Mucosa of rectum (tissue), 2 donors: ENCODE results near the gene NRP1.

Source experiments
- H3K27ac ChIP-seq, 2 donors: one replicate each; pipeline ENCODE4 v1.7.0; 2013; ENCODE audit warnings: inconsistent platforms in 2 of 2, low read depth in 2 of 2, low read length in 2 of 2
- H3K27me3 ChIP-seq, 2 donors: one replicate each; pipeline ENCODE4 v1.7.0; 2013; ENCODE audit warnings: low read length in 2 of 2; ENCODE audit not compliant: control insufficient read depth in 2 of 2, insufficient read depth in 2 of 2
- H3K36me3 ChIP-seq, 2 donors: one replicate each; pipeline ENCODE4 v1.7.0; 2013; ENCODE audit warnings: low read length in 2 of 2; ENCODE audit not compliant: control insufficient read depth in 2 of 2, insufficient read depth in 2 of 2
- H3K4me1 ChIP-seq, 2 donors: one replicate each; pipeline ENCODE4 v1.7.0; 2013; ENCODE audit warnings: low read length in 2 of 2, mild to moderate bottlenecking in 1 of 2; ENCODE audit not compliant: control insufficient read depth in 2 of 2, insufficient read depth in 2 of 2
- H3K4me3 ChIP-seq, 2 donors: one replicate each; pipeline ENCODE4 v1.7.0; 2013; ENCODE audit warnings: low read length in 2 of 2
- H3K9ac ChIP-seq, 2 donors: one replicate each; pipeline ENCODE4 v1.7.0; 2013; ENCODE audit warnings: low read length in 2 of 2, low read depth in 1 of 2, mild to moderate bottlenecking in 1 of 2
- H3K9me3 ChIP-seq, 2 donors: one replicate each; pipeline ENCODE4 v1.7.0; 2013; ENCODE audit warnings: low read length in 2 of 2; ENCODE audit not compliant: control insufficient read depth in 2 of 2
- donor health status: healthy.
- donor health status: Normal muscosa, but diverticular disease.

NRP1 gene

GRCh38 chr10:33179067-33179466 is 155.4 kb downstream of the NRP1 start:
- H3K9ac ChIP-seq: no peak overlapping the region
- no peaks in the 10 kb centered on the region for H3K27me3 ChIP-seq
- H3K27ac ChIP-seq: no peak overlapping the region
- peaks cover 0 to 5% of the 10 kb centered on the region in 2 donors for H3K36me3 ChIP-seq
- no peaks in the 10 kb centered on the region for H3K4me1 ChIP-seq
- H3K9me3 ChIP-seq: no peaks in the 10 kb centered on the region
- H3K4me3 ChIP-seq: no peak overlapping the region

- H3K27ac ChIP-seq: no peak overlapping the region
These were observed 156.3 kb downstream of the NRP1 start for GRCh38 chr10:33178026-33178755.

GRCh38 chr10:33176688-33177087 is 157.8 kb downstream of the NRP1 start:
- peaks cover 0 to 5% of the 10 kb centered on the region in 2 donors for H3K36me3 ChIP-seq
- no peak overlapping the region for H3K9ac ChIP-seq
- no peaks in the 10 kb centered on the region for H3K4me1 ChIP-seq
- H3K27me3 ChIP-seq: no peaks in the 10 kb centered on the region
- no peak overlapping the region for H3K27ac ChIP-seq
- no peak overlapping the region for H3K4me3 ChIP-seq
- no peaks in the 10 kb centered on the region for H3K9me3 ChIP-seq

More at GRCh38 chr10:33178026-33178755, 156.3 kb downstream of the NRP1 start:
- Histone ChIP-seq H3K9ac (no peak overlapping the region), H3K9me3 (no peaks in the 10 kb centered on the region), H3K27me3 (no peaks in the 10 kb centered on the region), H3K4me1 (no peaks in the 10 kb centered on the region), H3K36me3 (peaks cover 0 to 5% of the 10 kb centered on the region in 2 donors), H3K4me3 (no peak overlapping the region)

- Histone ChIP-seq H3K9ac (no peak overlapping the region), H3K27me3 (no peaks in the 10 kb centered on the region), H3K9me3 (no peaks in the 10 kb centered on the region), H3K36me3 (no peaks in the 10 kb centered on the region), H3K4me3 (no peak overlapping the region), H3K4me1 (no peaks in the 10 kb centered on the region), H3K27ac (no peak overlapping the region)
These were observed 159.6 kb downstream of the NRP1 start for GRCh38 chr10:33174674-33175434.

- Histone ChIP-seq H3K9me3 (no peaks in the 10 kb centered on the region), H3K36me3 (no peaks in the 10 kb centered on the region), H3K4me1 (no peaks in the 10 kb centered on the region), H3K27ac (no peak overlapping the region), H3K27me3 (no peaks in the 10 kb centered on the region), H3K9ac (no peak overlapping the region), H3K4me3 (no peak overlapping the region)
These were observed 168.6 kb downstream of the NRP1 start for GRCh38 chr10:33165911-33166310.

- no peaks in the 10 kb centered on the region for H3K36me3 ChIP-seq
- H3K4me1 ChIP-seq: no peaks in the 10 kb centered on the region
- no peak overlapping the region for H3K9ac ChIP-seq
- H3K4me3 ChIP-seq: no peak overlapping the region
- no peaks in the 10 kb centered on the region for H3K9me3 ChIP-seq
- H3K27me3 ChIP-seq: no peaks in the 10 kb centered on the region
- no peak overlapping the region for H3K27ac ChIP-seq
These were observed 170.3 kb downstream of the NRP1 start for GRCh38 chr10:33164060-33164709.

GRCh38 chr10:33162248-33162575 is 172.3 kb downstream of the NRP1 start:
- Histone ChIP-seq H3K36me3 (no peaks in the 10 kb centered on the region), H3K4me1 (no peaks in the 10 kb centered on the region), H3K27ac (no peak overlapping the region), H3K9ac (no peak overlapping the region), H3K9me3 (no peaks in the 10 kb centered on the region), H3K27me3 (no peaks in the 10 kb centered on the region), H3K4me3 (no peak overlapping the region)

- H3K36me3 ChIP-seq: no peaks in the 10 kb centered on the region
- no peak overlapping the region for H3K27ac ChIP-seq
- no peak overlapping the region for H3K4me3 ChIP-seq
- no peaks in the 10 kb centered on the region for H3K4me1 ChIP-seq
- H3K27me3 ChIP-seq: no peaks in the 10 kb centered on the region
- no peak overlapping the region for H3K9ac ChIP-seq
- no peaks in the 10 kb centered on the region for H3K9me3 ChIP-seq
These were observed 172.8 kb downstream of the NRP1 start for GRCh38 chr10:33161550-33162247.

- H3K36me3 ChIP-seq: no peaks in the 10 kb centered on the region
- H3K27ac ChIP-seq: no peak overlapping the region
- no peak overlapping the region for H3K4me3 ChIP-seq
- no peaks in the 10 kb centered on the region for H3K9me3 ChIP-seq
- H3K4me1 ChIP-seq: no peaks in the 10 kb centered on the region
- no peak overlapping the region for H3K9ac ChIP-seq
- no peaks in the 10 kb centered on the region for H3K27me3 ChIP-seq
These were observed 174.3 kb downstream of the NRP1 start for GRCh38 chr10:33160151-33160550.

GRCh38 chr10:33157103-33157502 is 177.4 kb downstream of the NRP1 start:
- Histone ChIP-seq H3K9ac (no peak overlapping the region), H3K9me3 (no peaks in the 10 kb centered on the region), H3K27me3 (no peaks in the 10 kb centered on the region), H3K27ac (no peak overlapping the region), H3K36me3 (no peaks in the 10 kb centered on the region), H3K4me1 (no peaks in the 10 kb centered on the region), H3K4me3 (no peak overlapping the region)
